IPS-18a (cell line): ENCODE measurements around the gene MRC2.

Experiments
- H3K27ac ChIP-seq: one replicate; pipeline ENCODE4 v1.5.1; 2013; ENCODE audit warnings: low read length
- H3K27me3 ChIP-seq: one replicate; pipeline ENCODE4 v1.6.1; 2013; ENCODE audit warnings: mild to moderate bottlenecking, low read length; ENCODE audit not compliant: control insufficient read depth, insufficient read depth
- H3K36me3 ChIP-seq: one replicate; pipeline ENCODE4 v1.6.1; 2013; ENCODE audit warnings: low read depth, low read length; ENCODE audit not compliant: control insufficient read depth
- H3K4me1 ChIP-seq: one replicate; pipeline ENCODE4 v1.6.1; 2013; ENCODE audit warnings: low read depth, low read length; ENCODE audit not compliant: control insufficient read depth
- H3K4me3 ChIP-seq: one replicate; pipeline ENCODE4 v1.5.1; 2013; ENCODE audit warnings: low read length
- H3K9ac ChIP-seq: one replicate; pipeline ENCODE4 v1.6.1; 2013; ENCODE audit warnings: mild to moderate bottlenecking, low read length, moderate library complexity
- H3K9me3 ChIP-seq: one replicate; pipeline ENCODE4 v1.6.1; 2013; ENCODE audit warnings: low read depth, low read length; ENCODE audit not compliant: control insufficient read depth

MRC2 gene

GRCh38 chr17:62657145-62657665, 29.7 kb downstream of the MRC2 start:
- H3K27ac ChIP-seq: no peak overlapping the region
- H3K9ac ChIP-seq: no peak overlapping the region

DNA sequence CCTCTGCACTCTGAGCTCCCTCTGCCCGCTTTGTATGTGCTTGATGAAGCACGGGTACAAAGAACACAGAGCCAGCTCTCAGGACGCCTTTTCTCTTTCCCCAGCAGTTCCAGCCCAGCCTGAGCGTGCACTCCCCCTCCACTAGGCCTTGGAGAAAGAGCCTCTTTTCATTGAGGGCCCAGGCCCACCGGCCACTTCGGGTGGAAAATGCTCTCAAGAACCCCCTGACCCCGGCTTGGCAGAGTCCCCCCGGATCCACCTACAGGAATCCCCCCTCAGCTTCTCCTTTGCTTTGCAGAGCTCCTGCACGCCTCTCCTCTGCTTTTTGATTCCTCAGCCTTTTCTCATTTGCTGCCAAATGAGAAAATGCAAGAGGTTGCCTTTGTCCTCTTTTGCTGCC, 30.2 kb downstream of the MRC2 start:
- Histone ChIP-seq H3K27me3 (no peaks in the 10 kb centered on the region), H3K36me3 (no peaks in the 10 kb centered on the region), H3K9me3 (no peaks in the 10 kb centered on the region), H3K4me1 (peaks cover 10% of the 10 kb centered on the region), H3K9ac (no peak overlapping the region), H3K27ac (no peak overlapping the region), H3K4me3 (no peak overlapping the region)

More at GRCh38 chr17:62657145-62657665, 29.7 kb downstream of the MRC2 start:
- peaks cover 11% of the 10 kb centered on the region for H3K4me1 ChIP-seq
- H3K36me3 ChIP-seq: no peaks in the 10 kb centered on the region
- no peak overlapping the region for H3K4me3 ChIP-seq
- no peaks in the 10 kb centered on the region for H3K9me3 ChIP-seq
- H3K27me3 ChIP-seq: peaks cover under 1% of the 10 kb centered on the region

DNA sequence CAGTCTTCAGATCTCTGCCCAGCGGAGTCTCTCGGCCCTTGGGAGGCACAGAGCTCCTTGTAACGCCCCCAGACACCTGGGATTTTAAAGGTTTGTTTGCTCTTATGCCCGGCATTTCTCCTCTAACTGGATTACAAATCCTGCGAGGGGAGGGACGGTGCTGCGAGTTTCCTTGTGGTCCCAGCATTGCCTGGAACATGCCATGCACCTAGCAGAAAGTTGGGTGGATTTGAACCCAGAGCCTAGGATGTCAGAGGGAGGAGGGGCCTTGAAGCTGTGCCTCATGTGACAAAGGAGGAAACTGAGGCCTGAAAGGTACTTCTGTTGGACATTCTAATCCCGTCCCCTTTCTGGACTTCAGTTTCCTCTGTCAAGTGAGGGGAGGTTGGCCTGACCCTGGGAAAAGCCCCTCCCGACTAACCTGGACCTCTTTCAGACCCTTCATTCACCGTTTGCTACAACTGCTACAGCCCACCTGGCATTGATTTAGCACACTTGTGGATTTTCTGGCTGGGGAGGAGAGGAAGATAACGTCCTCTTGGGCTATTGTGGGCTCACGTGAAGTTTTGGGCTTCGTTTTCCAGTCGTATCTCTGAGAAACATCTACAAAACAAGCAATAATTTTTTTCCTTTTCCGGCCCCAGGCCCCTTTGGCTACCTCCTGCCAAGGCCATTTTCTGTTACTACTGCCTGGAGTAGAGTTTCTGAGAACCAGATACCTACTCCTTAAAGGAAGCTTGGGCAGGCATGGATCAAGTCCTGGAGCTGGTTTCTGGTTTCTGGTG, 30.9 kb downstream of the MRC2 start:
- no peaks in the 10 kb centered on the region for H3K36me3 ChIP-seq
- H3K4me1 ChIP-seq: peaks cover 9% of the 10 kb centered on the region
- no peaks in the 10 kb centered on the region for H3K9me3 ChIP-seq
- H3K4me3 ChIP-seq: no peak overlapping the region
- H3K27me3 ChIP-seq: no peaks in the 10 kb centered on the region
- H3K9ac ChIP-seq: no peak overlapping the region
- H3K27ac ChIP-seq: no peak overlapping the region

DNA sequence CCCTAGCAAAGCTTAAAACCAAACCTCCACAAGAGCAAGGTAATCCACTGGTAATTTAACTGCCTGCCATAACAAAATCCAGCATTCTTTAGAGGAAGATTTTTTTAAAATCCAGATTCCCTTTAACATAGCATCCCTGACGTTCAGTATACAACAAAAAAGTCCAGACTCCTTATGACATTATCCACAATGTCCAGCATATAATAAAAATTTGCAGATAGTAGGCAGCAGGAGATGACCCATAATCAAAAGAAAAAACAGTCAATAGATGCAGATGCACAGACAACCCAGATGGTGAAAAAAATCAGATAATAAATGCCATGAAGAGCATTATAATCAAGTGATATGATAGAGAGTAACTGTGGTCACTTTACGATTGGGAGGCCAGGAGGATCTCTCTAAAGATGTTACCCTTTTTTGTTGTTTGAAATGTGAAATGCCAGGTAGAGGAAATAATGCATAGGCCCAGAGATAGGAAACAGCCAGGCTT, 33.2 kb downstream of the MRC2 start:
- Histone ChIP-seq H3K27me3 (no peaks in the 10 kb centered on the region), H3K9ac (no peak overlapping the region), H3K27ac (no peak overlapping the region), H3K9me3 (no peaks in the 10 kb centered on the region), H3K36me3 (no peaks in the 10 kb centered on the region), H3K4me3 (no peak overlapping the region), H3K4me1 (no peaks in the 10 kb centered on the region)

DNA sequence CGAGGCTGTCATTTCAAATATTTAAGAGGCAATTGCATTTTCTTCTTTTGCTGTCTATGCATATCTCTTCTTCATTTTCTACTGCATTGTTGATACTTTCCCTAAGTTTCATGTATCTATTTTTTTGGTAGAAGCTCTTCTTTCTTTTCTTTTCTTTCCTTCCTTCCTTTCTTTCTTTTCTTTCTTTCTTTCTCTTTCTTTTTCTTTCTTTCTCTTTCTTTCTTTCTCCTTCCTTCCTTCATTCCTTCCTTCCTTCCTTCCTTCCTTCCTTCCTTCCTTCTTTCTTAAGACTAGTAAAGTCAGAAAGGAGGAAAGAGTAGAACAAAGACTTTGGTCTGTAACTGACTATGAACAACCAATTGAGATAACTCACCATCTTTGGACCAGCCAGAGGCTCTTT, 33.9 kb downstream of the MRC2 start:
- H3K9me3 ChIP-seq: no peaks in the 10 kb centered on the region
- H3K9ac ChIP-seq: no peak overlapping the region
- no peak overlapping the region for H3K27ac ChIP-seq

DNA sequence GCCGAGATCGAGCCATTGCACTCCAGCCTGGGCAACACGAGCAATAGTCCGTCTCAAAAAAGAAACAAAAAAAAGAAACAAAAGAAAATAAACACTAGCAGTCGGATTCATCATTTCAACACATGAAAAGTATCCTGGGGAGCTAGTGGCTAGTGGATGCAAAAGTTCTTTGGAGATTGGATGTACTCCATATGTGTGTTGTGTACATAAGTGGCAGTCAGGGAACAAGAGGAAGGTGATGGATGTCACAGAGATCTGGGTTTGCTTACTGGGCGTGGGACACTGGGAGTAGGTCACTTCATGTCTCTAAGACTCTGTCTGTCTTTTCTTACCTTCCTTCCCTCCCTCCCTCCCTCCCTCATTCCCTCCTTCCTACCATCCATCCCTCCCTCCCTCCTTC, 35.4 kb downstream of the MRC2 start:
- no peaks in the 10 kb centered on the region for H3K9me3 ChIP-seq
- H3K27ac ChIP-seq: no peak overlapping the region
- H3K36me3 ChIP-seq: no peaks in the 10 kb centered on the region
- no peak overlapping the region for H3K9ac ChIP-seq
- no peak overlapping the region for H3K4me3 ChIP-seq
- no peaks in the 10 kb centered on the region for H3K27me3 ChIP-seq
- H3K4me1 ChIP-seq: no peaks in the 10 kb centered on the region

More for the DNA sequence above, 33.9 kb downstream of the MRC2 start:
- Histone ChIP-seq H3K36me3 (no peaks in the 10 kb centered on the region), H3K4me1 (no peaks in the 10 kb centered on the region), H3K4me3 (no peak overlapping the region), H3K27me3 (no peaks in the 10 kb centered on the region)

DNA sequence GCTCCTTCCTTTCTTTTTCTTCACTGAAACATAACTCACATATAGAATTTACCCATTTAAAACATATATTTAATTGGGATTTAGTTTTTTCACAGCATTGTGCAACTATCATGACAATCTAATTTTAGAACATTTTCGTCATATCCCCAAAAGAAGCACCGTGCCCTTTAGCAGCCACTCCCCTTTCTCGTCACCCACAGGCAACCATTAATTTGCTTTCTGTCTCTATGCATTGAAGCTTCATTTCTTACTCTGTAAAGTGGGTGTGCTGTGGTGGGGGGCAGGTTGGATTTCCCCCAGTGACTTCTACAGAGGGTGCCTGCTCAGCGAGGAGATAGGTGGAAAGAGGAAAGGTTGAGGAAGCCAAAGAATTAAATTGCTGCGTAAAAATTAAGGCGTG, 35.8 kb downstream of the MRC2 start:
- no peaks in the 10 kb centered on the region for H3K4me1 ChIP-seq
- H3K4me3 ChIP-seq: no peak overlapping the region
- H3K9me3 ChIP-seq: no peaks in the 10 kb centered on the region
- H3K36me3 ChIP-seq: no peaks in the 10 kb centered on the region
- no peak overlapping the region for H3K27ac ChIP-seq
- no peaks in the 10 kb centered on the region for H3K27me3 ChIP-seq
- H3K9ac ChIP-seq: no peak overlapping the region

GRCh38 chr17:62664336-62665120, 37.1 kb downstream of the MRC2 start:
- Histone ChIP-seq H3K9me3 (no peaks in the 10 kb centered on the region), H3K36me3 (no peaks in the 10 kb centered on the region), H3K27ac (no peak overlapping the region)

DNA sequence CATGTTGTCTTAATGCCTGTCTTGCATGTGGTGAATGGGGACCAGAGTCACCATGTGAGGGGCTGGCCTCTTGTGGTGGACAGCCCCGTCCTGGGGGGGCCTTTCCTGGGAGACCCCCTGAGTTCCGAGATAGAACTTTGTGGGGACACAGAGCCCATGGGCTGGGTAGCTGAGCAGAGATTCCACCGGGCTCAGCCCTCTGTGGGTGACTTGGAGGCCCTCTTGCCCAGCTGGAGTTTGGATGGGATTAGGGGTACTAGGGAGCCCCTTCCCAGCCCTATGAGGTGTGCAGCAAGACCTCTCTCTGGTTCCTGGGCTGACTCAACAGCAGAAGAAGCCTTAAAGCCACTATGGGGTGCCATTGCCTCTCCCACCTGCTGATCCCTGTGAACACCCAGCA, 38.1 kb downstream of the MRC2 start:
- H3K9ac ChIP-seq: no peak overlapping the region
- H3K27me3 ChIP-seq: no peaks in the 10 kb centered on the region
- no peaks in the 10 kb centered on the region for H3K36me3 ChIP-seq
- H3K27ac ChIP-seq: no peak overlapping the region
- no peaks in the 10 kb centered on the region for H3K4me1 ChIP-seq
- H3K4me3 ChIP-seq: no peak overlapping the region
- H3K9me3 ChIP-seq: no peaks in the 10 kb centered on the region

More at GRCh38 chr17:62664336-62665120, 37.1 kb downstream of the MRC2 start:
- no peaks in the 10 kb centered on the region for H3K4me1 ChIP-seq
- no peaks in the 10 kb centered on the region for H3K27me3 ChIP-seq
- H3K9ac ChIP-seq: no peak overlapping the region
- H3K4me3 ChIP-seq: no peak overlapping the region

DNA sequence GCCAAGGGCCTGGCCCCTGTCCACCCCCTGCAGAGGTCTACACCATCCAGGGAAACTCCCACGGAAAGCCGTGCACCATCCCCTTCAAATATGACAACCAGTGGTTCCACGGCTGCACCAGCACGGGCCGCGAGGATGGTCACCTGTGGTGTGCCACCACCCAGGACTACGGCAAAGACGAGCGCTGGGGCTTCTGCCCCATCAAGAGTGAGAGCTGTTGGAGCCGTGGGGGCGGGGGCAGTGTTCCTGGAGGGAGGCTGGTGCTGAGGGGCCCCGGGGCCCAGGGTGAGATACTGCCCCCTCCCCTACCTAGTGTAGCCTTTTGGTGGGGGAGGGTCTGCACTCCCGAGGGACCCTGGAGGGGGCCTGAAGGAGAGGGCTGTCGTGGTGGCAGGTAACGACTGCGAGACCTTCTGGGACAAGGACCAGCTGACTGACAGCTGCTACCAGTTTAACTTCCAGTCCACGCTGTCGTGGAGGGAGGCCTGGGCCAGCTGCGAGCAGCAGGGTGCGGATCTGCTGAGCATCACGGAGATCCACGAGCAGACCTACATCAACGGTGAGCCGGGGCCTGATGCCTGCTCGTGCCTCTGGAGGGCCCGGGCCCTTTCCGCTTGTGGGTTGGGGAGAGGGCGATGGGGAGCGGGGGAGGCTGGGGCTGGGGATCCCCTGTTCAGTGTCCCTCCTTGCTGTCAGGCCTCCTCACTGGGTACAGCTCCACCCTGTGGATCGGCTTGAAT, 38.8 kb downstream of the MRC2 start:
- Histone ChIP-seq H3K4me3 (no peak overlapping the region), H3K27me3 (no peaks in the 10 kb centered on the region), H3K9ac (no peak overlapping the region), H3K36me3 (no peaks in the 10 kb centered on the region), H3K4me1 (no peaks in the 10 kb centered on the region), H3K27ac (no peak overlapping the region), H3K9me3 (no peaks in the 10 kb centered on the region)
